GM21367 (cell line): Measurements from ENCODE around the gene SERTM2.
"Not testable (repeated sequence)": the region's sequence is repeated elsewhere in the genome, so short reads cannot be mapped to it uniquely, and the experiment has no call there.

Source experiments
- ATAC-seq: cut with Tn5 transposase; IDR thresholded peaks from one replicate; pipeline ENCODE4 v1.9.1; 2021; ENCODE audit not compliant: unreplicated experiment

Gene SERTM2

GRCh38 chrX:111511477-111511876 lies at the start of gene SERTM2:
SERTM2 (plus strand) TSS chrX:111511645; CDS start chrX:111518858, 7,213 bp downstream.
- peak; percentile 88 for ATAC-seq

- ATAC-seq, result no peak
These were observed 45.8 kb upstream of the SERTM2 start for GRCh38 chrX:111465669-111466068.

GRCh38 chrX:111467896-111468295 lies 43.5 kb upstream of the SERTM2 start:
- ATAC-seq, result no peak

GRCh38 chrX:111470681-111471403 lies 40.6 kb upstream of the SERTM2 start:
- ATAC-seq, result no peak

GRCh38 chrX:111481896-111482295 lies 29.5 kb upstream of the SERTM2 start:
- no peak for ATAC-seq

- ATAC-seq, result no peak
These were observed 28.3 kb upstream of the SERTM2 start for GRCh38 chrX:111483135-111483534.

- no peak for ATAC-seq
These were observed 27.6 kb upstream of the SERTM2 start for GRCh38 chrX:111483881-111484280.

- ATAC-seq, result no peak
These were observed 20.8 kb upstream of the SERTM2 start for GRCh38 chrX:111490688-111491087.

- no peak for ATAC-seq
These were observed 19.4 kb upstream of the SERTM2 start for GRCh38 chrX:111492085-111492484.

GRCh38 chrX:111498538-111499103 lies 12.8 kb upstream of the SERTM2 start:
- ATAC-seq, result no peak

- ATAC-seq, result no peak
These were observed 7.9 kb upstream of the SERTM2 start for GRCh38 chrX:111503485-111503993.

- no peak for ATAC-seq
These were observed 6.5 kb upstream of the SERTM2 start for GRCh38 chrX:111504941-111505340.

- no peak for ATAC-seq
These were observed 5.7 kb upstream of the SERTM2 start for GRCh38 chrX:111505783-111506182.

- ATAC-seq, result no peak
These were observed 4.6 kb upstream of the SERTM2 start for GRCh38 chrX:111506826-111507225.

- ATAC-seq, result no peak
These were observed 3.5 kb upstream of the SERTM2 start for GRCh38 chrX:111507933-111508332.

- ATAC-seq, result no peak
These were observed 3.9 kb downstream of the SERTM2 start for GRCh38 chrX:111515298-111515697.

GRCh38 chrX:111518667-111519066 lies 7.2 kb downstream of the SERTM2 start:
- no peak for ATAC-seq

- ATAC-seq, result no peak
These were observed 7.8 kb downstream of the SERTM2 start for GRCh38 chrX:111519215-111519614.

GRCh38 chrX:111520506-111520905 lies 9.1 kb downstream of the SERTM2 start:
- no peak for ATAC-seq

- no peak for ATAC-seq
These were observed 9.7 kb downstream of the SERTM2 start for GRCh38 chrX:111521169-111521568.

- ATAC-seq, result no peak
These were observed 31.8 kb downstream of the SERTM2 start for GRCh38 chrX:111543212-111543741.

- not testable (repeated sequence) for ATAC-seq
These were observed 37.8 kb downstream of the SERTM2 start for GRCh38 chrX:111549235-111549634.
